Pulmonary artery endothelial cell (primary cell): ENCODE data around the gene SPCS2. TPM values are rescaled to one million over a fixed set of nuclear protein-coding genes. Genes with fewer than 3 reads are reported as not detected.
"Not testable (repeated sequence)": the region's sequence is repeated elsewhere in the genome, so short reads cannot be mapped to it uniquely, and the experiment has no call there.

ENCODE experiments used
- DNase-seq: peaks from one replicate; pipeline ENCODE4 v3.0.0-alpha.2; 2011; ENCODE audit warnings: low read depth, low spot score
- total RNA-seq: library from RNA; depleted of rRNA; stranded (reverse); fragments of >200 nt; gene quantifications from 2 replicates; pipeline ENCODE4 v1.2.3, GENCODE V29; 2014

SPCS2 gene
- total RNA-seq, 1 donor from 2014 or later, result 16.4 TPM

- DNase-seq, result no peak
These were observed 51.9 kb downstream of the SPCS2 start for GRCh38 chr11:75000975-75001354.

- DNase-seq, result no peak
These were observed 52.6 kb downstream of the SPCS2 start for GRCh38 chr11:75001686-75002085.

- no peak for DNase-seq
These were observed 53.5 kb downstream of the SPCS2 start for GRCh38 chr11:75002516-75002915.

GRCh38 chr11:75004215-75004614, 55.1 kb downstream of the SPCS2 start:
- no peak for DNase-seq

GRCh38 chr11:75011357-75011756, 62.3 kb downstream of the SPCS2 start:
- DNase-seq, result no peak

GRCh38 chr11:75011872-75012271, 62.8 kb downstream of the SPCS2 start:
- DNase-seq, result no peak

- no peak for DNase-seq
These were observed 64.0 kb downstream of the SPCS2 start for GRCh38 chr11:75013051-75013450.

GRCh38 chr11:75014129-75014528, 65.1 kb downstream of the SPCS2 start:
- no peak for DNase-seq

- not testable (repeated sequence) for DNase-seq
These were observed 70.1 kb downstream of the SPCS2 start for GRCh38 chr11:75019200-75019599.

GRCh38 chr11:75020328-75020727, 71.3 kb downstream of the SPCS2 start:
- not testable (repeated sequence) for DNase-seq

- DNase-seq, result no peak
These were observed 73.2 kb downstream of the SPCS2 start for GRCh38 chr11:75022296-75022695.

GRCh38 chr11:75022759-75023396, 73.8 kb downstream of the SPCS2 start:
- peak; percentile 47 for DNase-seq

- no peak for DNase-seq
These were observed 74.5 kb downstream of the SPCS2 start for GRCh38 chr11:75023446-75024067.

- no peak for DNase-seq
These were observed 75.0 kb downstream of the SPCS2 start for GRCh38 chr11:75024068-75024449.

- no peak for DNase-seq
These were observed 75.7 kb downstream of the SPCS2 start for GRCh38 chr11:75024764-75025211.

GRCh38 chr11:75025561-75025960, 76.5 kb downstream of the SPCS2 start:
- DNase-seq, result no peak

- DNase-seq, result no peak
These were observed 79.3 kb downstream of the SPCS2 start for GRCh38 chr11:75028321-75028720.

Other genes with a start within 250 kb of the SPCS2 start
- gene CHRDL2, start 217.8 kb upstream of the SPCS2 start, total RNA-seq, result not detected in 2 replicates
- 20.9 and 34.0 TPM in 2 replicates for gene RNF169, start 200.4 kb upstream of the SPCS2 start, total RNA-seq
- gene XRRA1, start 175 bp upstream of the SPCS2 start, total RNA-seq, result 4.3 and 8.1 TPM in 2 replicates
- 5.2 and 6.9 TPM in 2 replicates for gene NEU3, start 39.7 kb downstream of the SPCS2 start, total RNA-seq
- gene OR2AT4, start 147.6 kb downstream of the SPCS2 start, total RNA-seq, result not detected in 2 replicates
- 0.13 and 0.25 TPM in 2 replicates for gene SLCO2B1, start 201.8 kb downstream of the SPCS2 start, total RNA-seq